SK-N-MC (cell line): ENCODE results near the gene ZC3H10.
A peak's percentile ranks its signal among the peaks of the same experiment; 100 is the strongest.

ENCODE experiments used
- DNase-seq: peaks from one replicate; pipeline ENCODE4 v3.0.0-alpha.2; 2011; ENCODE audit warnings: low read depth, low spot score
- H3K27ac ChIP-seq: fragments of 200-600 bp; sonication (generic); 2 replicates; pipeline ENCODE4 v1.5.1; 2016; ENCODE audit warnings: mixed run types
- H3K36me3 ChIP-seq: fragments of 200-600 bp; sonication (generic); 2 replicates; pipeline ENCODE4 v1.6.1; 2017; ENCODE audit warnings: antibody characterized with exemption, low read length, mixed read lengths; ENCODE audit not compliant: insufficient read depth
- H3K4me3 ChIP-seq: fragments of 200-600 bp; sonication (generic); 2 replicates; pipeline ENCODE4 v1.5.1; 2016
- H3K9ac ChIP-seq: fragments of 200-600 bp; sonication (generic); 2 replicates; pipeline ENCODE4 v1.8.0; 2017; ENCODE audit warnings: mixed run types, mixed read lengths; ENCODE audit not compliant: insufficient read length
- H3K9me3 ChIP-seq: fragments of 200-600 bp; sonication (generic); 2 replicates; pipeline ENCODE4 v1.6.1; 2017; ENCODE audit warnings: low read depth, mild to moderate bottlenecking, antibody characterized with exemption, low read length, moderate library complexity, mixed read lengths
- EZH2 ChIP-seq: fragments of 200-600 bp; sonication (generic); IDR thresholded peaks from one replicate; pipeline ENCODE4 v1.6.1; 2017; ENCODE audit warnings: antibody characterized with exemption
- FOXP2 ChIP-seq: optimal IDR thresholded peaks from 2 replicates; pipeline ENCODE3; 2011; ENCODE audit warnings: mild to moderate bottlenecking, moderate library complexity; ENCODE audit not compliant: insufficient read depth; ENCODE audit errors: extremely low read length, control extremely low read depth
- POLR2AphosphoS5 ChIP-seq: IDR thresholded peaks from 2 replicates; pipeline ENCODE4 v1.6.1; 2012; ENCODE audit warnings: mild to moderate bottlenecking, low read depth, low read length, borderline replicate concordance

The ZC3H10 gene

GRCh38 chr12:56121204-56121870 lies 3.3 kb downstream of the ZC3H10 start:
- TF ChIP-seq FOXP2 = no peak
- TF ChIP-seq POLR2AphosphoS5 = no peak
- TF ChIP-seq EZH2 = no peak
- Histone ChIP-seq H3K4me3 (no peak overlapping the region), H3K27ac (no peak overlapping the region), H3K9me3 (no peaks in the 10 kb centered on the region), H3K9ac (no peak overlapping the region), H3K36me3 (peaks cover 29% of the 10 kb centered on the region)
- DNase-seq = no peak

GRCh38 chr12:56122637-56123036 lies 4.6 kb downstream of the ZC3H10 start:
- H3K9me3 ChIP-seq = no peaks in the 10 kb centered on the region
- H3K4me3 ChIP-seq = no peak overlapping the region
- DNase-seq = no peak
- H3K9ac ChIP-seq = no peak overlapping the region
- peaks cover 21% of the 10 kb centered on the region for H3K36me3 ChIP-seq
- H3K27ac ChIP-seq = no peak overlapping the region
- no peak for TF ChIP-seq POLR2AphosphoS5
- no peak for TF ChIP-seq FOXP2
- no peak for TF ChIP-seq EZH2

GRCh38 chr12:56124133-56124532 lies 6.1 kb downstream of the ZC3H10 start:
- H3K27ac ChIP-seq = peak overlapping the region; percentile 76
- peaks cover 19% of the 10 kb centered on the region; the same call in 1 of the 2 replicates for H3K36me3 ChIP-seq
- H3K9me3 ChIP-seq = no peaks in the 10 kb centered on the region
- H3K4me3 ChIP-seq = no peak overlapping the region
- TF ChIP-seq FOXP2 (no peak), POLR2AphosphoS5 (no peak), EZH2 (no peak)
- DNase-seq = no peak
- H3K9ac ChIP-seq = peak overlapping the region; percentile 42

GRCh38 chr12:56126732-56127239 lies 8.7 kb downstream of the ZC3H10 start:
- DNase-seq = no peak
- Histone ChIP-seq H3K4me3 (peak overlapping the region; percentile 78), H3K9ac (peak overlapping the region; percentile 84), H3K36me3 (peaks cover 14% of the 10 kb centered on the region), H3K27ac (peak overlapping the region; percentile 92), H3K9me3 (no peaks in the 10 kb centered on the region)
- no peak for TF ChIP-seq FOXP2
- no peak for TF ChIP-seq POLR2AphosphoS5
- TF ChIP-seq EZH2 = no peak

- TF ChIP-seq EZH2 (no peak), POLR2AphosphoS5 (no peak), FOXP2 (no peak)
- H3K27ac ChIP-seq = peak overlapping the region; percentile 92
- no peaks in the 10 kb centered on the region for H3K9me3 ChIP-seq
- H3K36me3 ChIP-seq = peaks cover 21% of the 10 kb centered on the region
- H3K4me3 ChIP-seq = peak overlapping the region; percentile 78
- peak overlapping the region; percentile 84 for H3K9ac ChIP-seq
- no peak for DNase-seq
These were observed 9.4 kb downstream of the ZC3H10 start for GRCh38 chr12:56127485-56127887.

GRCh38 chr12:56127888-56128669 lies 10.0 kb downstream of the ZC3H10 start, which contains the start of gene ESYT1:
Gene ESYT1, plus strand, starts transcription at chr12:56128267. Its CDS starts 53 bp downstream, at chr12:56128320.
- Histone ChIP-seq H3K9me3 (no peaks in the 10 kb centered on the region), H3K36me3 (peaks cover 25% of the 10 kb centered on the region), H3K4me3 (peak within 1 kb of the TSS; percentile 89), H3K27ac (peak within 1 kb of the TSS; percentile 92), H3K9ac (peak within 1 kb of the TSS; percentile 84)
- TF ChIP-seq EZH2 (no peak), FOXP2 (peak; percentile 33), POLR2AphosphoS5 (peak; percentile 90)
- peak; percentile 99 for DNase-seq

GRCh38 chr12:56128670-56129205 lies 10.7 kb downstream of the ZC3H10 start:
- Histone ChIP-seq H3K27ac (no peak overlapping the region), H3K36me3 (peaks cover 31% of the 10 kb centered on the region), H3K9me3 (no peaks in the 10 kb centered on the region), H3K4me3 (peak overlapping the region; percentile 89), H3K9ac (peak overlapping the region; percentile 84)
- TF ChIP-seq EZH2 = no peak
- no peak for TF ChIP-seq POLR2AphosphoS5
- no peak for TF ChIP-seq FOXP2
- DNase-seq = no peak

- Histone ChIP-seq H3K9ac (peak overlapping the region; percentile 84), H3K36me3 (peaks cover 38% of the 10 kb centered on the region), H3K27ac (no peak overlapping the region), H3K9me3 (no peaks in the 10 kb centered on the region), H3K4me3 (peak overlapping the region; percentile 89)
- TF ChIP-seq EZH2 (no peak), POLR2AphosphoS5 (peak; percentile 41; the same call in 1 of the 2 replicates), FOXP2 (no peak)
- DNase-seq = no peak
These were observed 11.3 kb downstream of the ZC3H10 start for GRCh38 chr12:56129206-56129941.
